ENCODE measurements around the gene CARMIL1.

CARMIL1 gene

GRCh38 chr6:25337431-25337830 lies 58.3 kb downstream of the CARMIL1 start:
- no peak for DNase-seq

DNA sequence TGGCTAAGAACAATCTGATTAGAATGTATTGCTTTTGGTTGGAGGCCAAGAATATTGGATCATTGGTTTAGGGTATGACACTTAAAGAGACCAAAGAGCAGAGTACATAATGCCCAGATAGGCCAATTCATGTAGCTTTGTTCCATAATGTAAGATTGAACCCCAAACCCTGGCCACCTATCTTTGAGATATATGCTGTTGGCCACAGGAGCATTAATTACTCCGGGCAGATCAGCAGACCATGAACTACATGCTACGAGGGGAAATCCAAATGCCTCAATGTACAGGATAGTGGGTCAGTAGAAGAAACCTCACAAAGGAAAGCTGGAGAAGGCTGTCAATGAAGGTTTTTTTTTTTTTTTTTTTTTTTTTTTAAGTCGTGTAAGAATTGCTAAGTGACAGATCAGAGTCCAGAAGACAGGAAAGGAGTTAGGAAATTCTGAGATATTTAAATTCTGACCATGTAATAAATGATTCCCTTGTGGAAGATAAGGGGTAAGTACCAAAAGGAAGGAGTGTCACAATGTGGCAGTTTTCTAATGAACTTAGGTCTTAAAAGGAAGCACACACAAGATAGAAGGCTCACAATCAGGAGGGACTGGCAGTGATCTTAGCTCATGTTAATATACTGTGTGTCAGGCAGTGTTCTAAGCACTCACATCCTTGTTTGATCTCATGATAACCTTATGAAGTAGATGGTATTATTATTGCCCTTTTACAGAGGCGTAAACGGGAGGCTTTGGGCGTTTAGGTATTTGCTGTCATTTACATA lies 61.4 kb downstream of the CARMIL1 start:
- no peak for DNase-seq

DNA sequence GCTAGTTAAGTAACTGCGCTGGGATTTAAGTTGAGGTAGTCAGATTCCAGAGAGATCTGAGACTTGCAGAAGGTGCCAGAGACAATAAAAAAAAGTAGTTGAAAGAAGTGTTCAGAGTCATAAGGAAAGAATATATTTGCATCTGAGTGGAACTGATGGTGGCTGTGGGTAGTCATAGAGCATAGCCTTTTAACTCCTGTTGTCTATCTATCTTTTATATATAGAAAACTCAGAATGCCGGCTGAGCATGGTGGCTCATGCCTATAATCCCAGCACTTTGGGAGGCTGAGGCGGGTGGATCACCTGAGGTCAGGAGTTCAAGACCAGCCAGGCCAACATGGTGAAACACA lies 62.0 kb downstream of the CARMIL1 start:
- no peak for DNase-seq

DNA sequence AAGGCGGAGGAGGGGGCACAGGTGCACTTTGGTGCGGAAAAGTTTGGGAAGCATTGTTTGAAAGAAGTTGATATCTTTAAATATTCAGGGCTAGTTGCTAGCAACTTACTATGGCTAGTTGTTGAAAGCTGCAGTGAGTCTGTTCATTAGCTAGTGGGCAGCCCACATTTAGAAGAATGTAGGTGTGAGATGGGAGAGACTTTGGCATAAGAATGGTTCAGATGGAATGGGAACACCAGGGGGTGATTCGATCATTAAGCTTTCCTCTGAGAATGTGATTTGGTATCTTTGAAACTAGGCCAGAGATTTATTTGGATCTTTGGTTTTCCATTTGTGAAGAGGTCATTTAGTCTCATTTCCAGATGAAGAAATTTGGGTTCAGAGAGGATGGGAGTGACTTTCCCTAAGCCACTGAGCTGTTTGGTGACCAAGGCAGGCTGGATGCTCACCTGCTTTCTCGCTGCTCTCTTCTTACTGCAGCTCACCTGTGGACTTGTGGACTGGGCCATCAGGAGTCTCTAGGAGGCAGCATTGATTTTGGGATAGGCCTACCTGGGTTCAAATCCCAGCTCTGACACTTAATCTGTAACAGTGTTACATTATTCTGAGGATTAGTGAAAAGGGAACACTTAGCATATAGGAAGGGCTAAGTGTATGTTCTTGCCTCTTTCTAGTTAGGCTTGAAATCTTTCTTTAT lies 62.9 kb downstream of the CARMIL1 start:
- DNase-seq: no peak

- no peak for DNase-seq
These were observed 63.6 kb downstream of the CARMIL1 start for GRCh38 chr6:25342802-25343201.

GRCh38 chr6:25343984-25344383 lies 64.8 kb downstream of the CARMIL1 start:
- no peak for DNase-seq

- no peak for DNase-seq
These were observed 65.7 kb downstream of the CARMIL1 start for GRCh38 chr6:25344827-25345226.

DNA sequence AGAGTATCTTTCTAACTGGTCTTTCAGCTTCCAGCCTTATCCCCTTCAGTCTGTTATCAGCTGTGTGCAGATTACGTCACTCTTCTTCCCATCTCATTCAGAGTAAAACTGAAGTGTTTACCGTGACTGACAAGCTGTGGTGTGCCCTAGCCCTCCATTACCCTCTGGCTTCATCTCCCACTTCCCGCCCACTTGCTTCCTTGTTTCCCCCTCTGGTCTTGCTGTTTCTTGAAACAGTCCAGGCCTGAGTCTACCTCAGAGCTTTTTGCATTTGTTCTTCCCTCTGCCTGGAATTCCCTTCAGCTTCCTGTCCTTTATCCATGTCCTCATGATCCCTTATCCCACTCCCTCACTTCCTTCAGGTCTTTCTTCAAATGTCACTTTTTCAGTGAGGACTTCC lies 66.9 kb downstream of the CARMIL1 start:
- DNase-seq: no peak

DNA sequence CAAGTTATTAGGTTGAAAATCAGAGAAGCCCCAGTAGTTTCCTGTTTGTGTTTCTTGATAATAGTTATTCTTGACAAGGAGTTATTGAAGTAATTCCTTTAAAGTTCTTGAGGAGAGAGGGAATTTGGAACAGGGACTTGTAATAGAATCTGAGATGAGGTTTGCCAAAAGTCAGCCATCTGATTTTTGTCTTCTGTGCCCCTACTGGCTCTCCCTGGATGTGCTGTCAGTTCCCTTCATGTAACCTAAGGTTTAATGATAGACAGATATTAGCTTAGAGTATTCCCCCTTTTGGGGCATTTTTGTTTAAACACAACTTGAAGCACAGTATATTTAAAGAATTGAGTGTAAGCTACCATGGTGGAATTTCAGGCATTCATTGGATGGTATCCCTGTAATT lies 71.4 kb downstream of the CARMIL1 start:
- DNase-seq: no peak

DNA sequence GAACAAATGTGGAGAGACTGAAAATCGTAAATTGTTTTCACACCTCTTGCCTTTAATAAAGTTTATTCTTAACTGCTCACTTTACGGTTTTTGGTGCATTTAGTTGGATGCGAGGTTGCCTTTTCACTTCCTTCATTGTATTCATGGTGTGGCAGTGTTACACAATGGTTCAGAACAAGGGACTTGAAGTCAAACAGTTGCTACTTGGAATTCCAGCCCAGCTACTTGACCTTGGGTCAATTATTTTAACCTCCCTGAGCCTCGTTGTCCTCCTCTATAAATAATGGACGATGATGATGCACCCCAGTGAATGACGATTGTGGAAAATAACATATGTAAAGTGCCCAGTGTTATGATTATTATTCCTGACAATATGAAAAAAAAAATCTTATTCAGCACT lies 72.3 kb downstream of the CARMIL1 start:
- no peak for DNase-seq

GRCh38 chr6:25352285-25352684 lies 73.1 kb downstream of the CARMIL1 start:
- no peak for DNase-seq

GRCh38 chr6:25354078-25354932 lies 75.1 kb downstream of the CARMIL1 start:
- DNase-seq: no peak

- no peak for DNase-seq
These were observed 80.2 kb downstream of the CARMIL1 start for GRCh38 chr6:25359191-25359861.

GRCh38 chr6:25359891-25360290 lies 80.7 kb downstream of the CARMIL1 start:
- DNase-seq: no peak

DNA sequence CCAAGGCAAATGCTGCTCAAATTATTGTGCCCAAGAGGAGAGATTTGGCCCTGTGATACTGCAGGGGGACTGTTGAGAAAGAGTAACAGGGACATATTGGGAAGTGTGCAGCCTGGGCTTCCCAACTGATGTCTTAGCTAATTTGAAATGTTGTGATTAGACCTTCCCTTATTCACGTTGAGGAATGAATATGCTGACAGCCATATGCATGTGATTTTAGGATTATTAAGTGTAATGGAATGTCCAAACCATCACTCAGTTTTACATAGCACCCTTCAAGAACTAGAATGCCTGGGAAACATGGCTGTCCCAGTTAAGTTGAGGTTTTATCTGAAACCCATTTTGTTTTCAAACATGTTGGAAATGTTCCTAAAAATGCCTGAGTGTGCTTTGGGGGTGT lies 81.4 kb downstream of the CARMIL1 start:
- no peak for DNase-seq

DNA sequence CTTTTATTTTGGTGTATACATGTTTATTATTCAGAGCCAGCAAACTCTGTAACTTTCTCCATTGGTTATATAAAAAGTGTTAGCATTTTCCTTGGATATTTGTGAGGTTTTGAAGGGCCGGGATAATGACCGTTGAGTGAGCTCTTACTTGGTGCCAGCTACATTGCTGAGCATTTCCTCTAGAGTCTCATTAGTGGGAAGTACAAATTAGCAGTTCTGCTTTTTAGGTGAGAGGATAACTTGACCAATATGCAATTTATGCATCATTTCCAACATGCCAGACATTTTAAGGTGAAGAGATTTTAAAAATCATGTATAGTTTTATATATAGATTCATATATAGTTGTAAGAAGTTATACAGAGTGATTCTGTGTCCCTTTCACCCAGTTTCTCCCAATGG lies 84.3 kb downstream of the CARMIL1 start:
- no peak for DNase-seq

GRCh38 chr6:25365154-25365553 lies 86.0 kb downstream of the CARMIL1 start:
- no peak for DNase-seq

DNA sequence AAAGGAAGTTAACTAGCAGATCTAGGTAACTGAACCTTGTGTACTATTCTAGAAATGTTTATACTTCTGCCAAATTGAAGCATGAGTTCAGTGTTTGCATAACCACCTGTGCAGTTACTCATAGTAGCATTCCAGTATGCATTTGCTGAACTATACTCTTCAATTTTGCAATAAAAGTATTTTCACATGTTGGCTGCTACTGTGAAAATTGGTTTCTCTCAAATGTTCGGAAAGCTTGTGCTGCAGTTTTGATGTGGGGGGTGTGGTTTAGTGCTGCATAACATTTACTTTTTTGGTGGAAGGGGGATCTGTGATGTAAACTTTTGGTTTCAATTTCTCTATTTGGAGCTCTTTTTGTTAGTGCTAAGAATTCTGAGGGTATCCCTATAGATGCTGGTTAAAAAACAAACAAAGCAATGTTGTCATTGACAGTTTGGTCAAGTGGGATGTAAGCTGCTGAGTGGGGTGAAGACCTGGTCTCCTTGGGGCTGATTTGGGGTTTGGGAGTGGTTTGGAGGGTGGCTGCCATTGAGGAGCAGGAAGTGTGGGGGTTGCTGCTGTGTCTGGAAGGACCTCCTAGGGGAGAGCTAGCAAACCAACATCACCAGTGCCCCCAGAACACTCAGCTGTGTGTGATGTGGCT lies 87.8 kb downstream of the CARMIL1 start:
- no peak for DNase-seq

DNA sequence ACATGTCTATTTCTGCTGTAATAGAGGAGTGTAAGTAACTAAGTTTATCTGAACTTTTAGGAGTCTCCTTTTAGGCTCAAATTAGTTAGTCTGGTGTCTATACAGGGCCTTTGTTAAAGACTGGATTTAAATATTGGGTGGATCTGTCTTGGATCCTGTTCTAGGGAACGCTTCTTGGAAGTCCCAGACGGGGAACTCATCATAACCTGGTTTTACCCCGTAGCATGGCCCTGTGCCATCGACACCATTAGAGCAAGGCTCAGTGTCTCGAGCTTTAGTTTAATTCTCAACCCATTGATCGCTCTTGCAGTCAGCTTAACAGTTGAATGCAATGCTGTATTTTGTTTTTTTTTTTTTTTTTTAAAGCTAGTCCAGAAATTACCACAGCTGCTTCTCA lies 89.9 kb downstream of the CARMIL1 start:
- DNase-seq: no peak

GRCh38 chr6:25369433-25370177 lies 90.4 kb downstream of the CARMIL1 start:
- no peak for DNase-seq

- no peak for DNase-seq
These were observed 91.2 kb downstream of the CARMIL1 start for GRCh38 chr6:25370178-25371036.
